ENCODE data around the gene CDKN2C.
A peak's percentile ranks its signal among the peaks of the same experiment; 100 is the strongest.

CDKN2C gene

GRCh38 chr1:50966991-50967390 lies 3.1 kb upstream of the CDKN2C start:
- FAIRE-seq, result peak; percentile 17

- FAIRE-seq, result no peak
These were observed 2.5 kb upstream of the CDKN2C start for GRCh38 chr1:50967416-50968157.

GRCh38 chr1:50968158-50968820 lies 1.8 kb upstream of the CDKN2C start:
- peak; percentile 28 for FAIRE-seq

GRCh38 chr1:50968821-50969610 lies 1.0 kb upstream of the CDKN2C start:
- FAIRE-seq, result no peak

- FAIRE-seq, result no peak
These were observed 453 bp downstream of the CDKN2C start for GRCh38 chr1:50970509-50970887.

GRCh38 chr1:50970931-50971582 lies 1.0 kb downstream of the CDKN2C start:
- no peak for FAIRE-seq

- FAIRE-seq, result no peak
These were observed 1.8 kb downstream of the CDKN2C start for GRCh38 chr1:50971748-50972305.

- no peak for FAIRE-seq
These were observed 2.7 kb downstream of the CDKN2C start for GRCh38 chr1:50972766-50973165.

GRCh38 chr1:50973255-50973654 lies 3.2 kb downstream of the CDKN2C start:
- FAIRE-seq, result peak; percentile 45

GRCh38 chr1:50973875-50974617 lies 4.0 kb downstream of the CDKN2C start:
- FAIRE-seq, result peak; percentile 41

- FAIRE-seq, result no peak
These were observed 4.5 kb downstream of the CDKN2C start for GRCh38 chr1:50974618-50974935.

GRCh38 chr1:50975436-50975835 lies 5.4 kb downstream of the CDKN2C start:
- FAIRE-seq, result no peak

- FAIRE-seq, result no peak
These were observed 6.3 kb downstream of the CDKN2C start for GRCh38 chr1:50976111-50976889.

GRCh38 chr1:50976890-50977574 lies 7.0 kb downstream of the CDKN2C start:
- peak; percentile 57 for FAIRE-seq

- FAIRE-seq, result no peak
These were observed 7.6 kb downstream of the CDKN2C start for GRCh38 chr1:50977575-50978143.

- no peak for FAIRE-seq
These were observed 8.3 kb downstream of the CDKN2C start for GRCh38 chr1:50978144-50978851.

- FAIRE-seq, result peak; percentile 76
These were observed 9.1 kb downstream of the CDKN2C start for GRCh38 chr1:50978852-50979781.

GRCh38 chr1:50979937-50980336 lies 9.9 kb downstream of the CDKN2C start:
- no peak for FAIRE-seq

GRCh38 chr1:50980505-50980904 lies 10.5 kb downstream of the CDKN2C start:
- peak; percentile 83 for FAIRE-seq

All from G401.6 (cell line).